GM10248 (cell line): ENCODE measurements around the gene HMX3.

Source experiments
- CTCF ChIA-PET: fragments of 300-600 bp; sonication (Branson Sonifier 250); formaldehyde crosslinking; extraction: SDS; loops from one replicate; lab custom pipeline; 2021; ENCODE audit warnings: antibody characterized with exemption; lab: Yijun Ruan, JAX
- POLR2A ChIA-PET: fragments of 350-650 bp; sonication (Branson Sonifier 250); formaldehyde crosslinking; extraction: SDS; loops from one replicate; lab custom pipeline; 2020; ENCODE audit warnings: antibody characterized with exemption; lab: Yijun Ruan, JAX
- DNase-seq: peaks from one replicate; pipeline ENCODE4 v3.0.0; 2012; ENCODE audit errors: extremely low spot score
- CTCF ChIP-seq: IDR thresholded peaks from 2 replicates; pipeline ENCODE4 v1.5.1; 2012; ENCODE audit warnings: mild to moderate bottlenecking, low read depth; ENCODE audit errors: extremely low read depth, missing control alignments, control extremely low read depth

HMX3 gene

GRCh38 chr10:123096452-123096851 is 39.3 kb upstream of the HMX3 start:
- no peak for DNase-seq
- ChIA-PET CTCF (no interaction called here), POLR2A (no interaction called here)
- no peak for TF ChIP-seq CTCF

GRCh38 chr10:123097039-123097438 is 38.7 kb upstream of the HMX3 start:
- TF ChIP-seq CTCF = no peak
- ChIA-PET POLR2A (no interaction called here), CTCF (no interaction called here)
- no peak for DNase-seq

- CTCF ChIA-PET = no interaction called here
- no peak for DNase-seq
Measured at GRCh38 chr10:123100030-123100762, 35.6 kb upstream of the HMX3 start.

GRCh38 chr10:123101872-123102271 is 33.9 kb upstream of the HMX3 start:
- TF ChIP-seq CTCF = no peak
- no peak for DNase-seq
- CTCF ChIA-PET = no interaction called here
- POLR2A ChIA-PET = no interaction called here

More at GRCh38 chr10:123100030-123100762, 35.6 kb upstream of the HMX3 start:
- POLR2A ChIA-PET = no interaction called here
- no peak for TF ChIP-seq CTCF

- CTCF ChIA-PET = interaction anchor here (1.6 to 2.3 kb wide), 2 partner anchors 12 to 30 kb away, joined by 4 to 12 read pairs; no protein-coding TSS in a partner anchor
Measured at GRCh38 chr10:123102673-123103072, 33.1 kb upstream of the HMX3 start.

GRCh38 chr10:123103944-123104343 is 31.8 kb upstream of the HMX3 start:
- TF ChIP-seq CTCF = no peak
- DNase-seq = no peak
- ChIA-PET CTCF (interaction anchor here (1.6 to 2.3 kb wide), 2 partner anchors 14 to 29 kb away, joined by 4 to 12 read pairs; no protein-coding TSS in a partner anchor), POLR2A (no interaction called here)

More at GRCh38 chr10:123102673-123103072, 33.1 kb upstream of the HMX3 start:
- TF ChIP-seq CTCF = no peak
- POLR2A ChIA-PET = no interaction called here
- no peak for DNase-seq
